Measurements from ENCODE around the gene MED9. TPM values are rescaled to one million over a fixed set of nuclear protein-coding genes. Genes with fewer than 3 reads are reported as not detected.

Gene MED9
- polyA plus RNA-seq, 1 of the 3 experiments (the other 2 are of a cell fraction): 10.1 TPM

- TF ChIP-seq CTCF (IDR thresholded peaks at IDR 0.05): no peak
Observed at GRCh38 chr17:17498606-17499301, 22.0 kb downstream of the MED9 start (continued).

- Histone ChIP-seq H3K9me3 (no peaks in the 10 kb centered on the region), H3K4me2 (no peak overlapping the region), H4K20me1 (ENCODE audit: insufficient read depth) (no peaks in the 10 kb centered on the region), H3F3A (replicated peaks; ENCODE audit: insufficient read depth) (no peaks in the 10 kb centered on the region), H3K27me3 (ENCODE audit: insufficient read depth) (no peaks in the 10 kb centered on the region), H3K4me1 (ENCODE audit: control insufficient read depth in 1 of 2, insufficient read depth in 2 of 2, low read depth in 1 of 2, low read length in 1 of 2) (peaks cover 0 to 7% of the 10 kb centered on the region in 2 experiments; a peak in 1 of 4 replicates), H3K36me3 (replicated peaks in 1 of 2; ENCODE audit: control insufficient read depth in 1 of 2, insufficient read depth in 2 of 2, low read length in 1 of 2) (no peaks in the 10 kb centered on the region), H3K27ac (ENCODE audit: low read depth in 2 of 2, low read length in 1 of 2) (no peak overlapping the region), H3K9ac (no peak overlapping the region), H2AFZ (ENCODE audit: low read depth) (no peak overlapping the region), H3K79me2 (ENCODE audit: insufficient read depth) (no peaks in the 10 kb centered on the region), H3K9me2 (no peaks in the 10 kb centered on the region), H3K4me3 (ENCODE audit: low read depth in 2 of 2, low read length in 1 of 2) (no peak overlapping the region)
- WGBS (ENCODE audit: low lambda C conversion rate): 83% methylated on average over 16 of the region's 17 CpGs
- POLR2A ChIA-PET: interaction anchor here (0.6 to 0.7 kb wide), 3 partner anchors 15 to 233 kb away, joined by 3 to 4 read pairs (median 3); no protein-coding TSS in a partner anchor
- TF ChIP-seq FOSL2 (IDR thresholded peaks at IDR 0.05; ENCODE audit: borderline replicate concordance, low read depth) (no peak), TEAD4 (IDR thresholded peaks at IDR 0.05; ENCODE audit: borderline replicate concordance, insufficient read depth) (no peak), REST (IDR thresholded peaks at IDR 0.05; ENCODE audit: low read depth, low read length) (no peak), RAD21 (IDR thresholded peaks at IDR 0.05; ENCODE audit: low read length) (no peak)
- CTCF ChIA-PET: interaction anchor here (1.1 to 6.7 kb wide), 4 partner anchors 49 to 145 kb away, joined by 3 to 185 read pairs (median 4); no protein-coding TSS in a partner anchor
- no peak for DNase-seq
Observed at GRCh38 chr17:17499402-17500145, 22.8 kb downstream of the MED9 start.
